GM19240 (cell line): ENCODE measurements around the gene MCRIP1.

Experiments
- DNase-seq: peaks from one replicate; pipeline ENCODE4 v3.0.0; 2011; ENCODE audit warnings: low spot score; ENCODE audit not compliant: insufficient read length

Gene MCRIP1

DNA sequence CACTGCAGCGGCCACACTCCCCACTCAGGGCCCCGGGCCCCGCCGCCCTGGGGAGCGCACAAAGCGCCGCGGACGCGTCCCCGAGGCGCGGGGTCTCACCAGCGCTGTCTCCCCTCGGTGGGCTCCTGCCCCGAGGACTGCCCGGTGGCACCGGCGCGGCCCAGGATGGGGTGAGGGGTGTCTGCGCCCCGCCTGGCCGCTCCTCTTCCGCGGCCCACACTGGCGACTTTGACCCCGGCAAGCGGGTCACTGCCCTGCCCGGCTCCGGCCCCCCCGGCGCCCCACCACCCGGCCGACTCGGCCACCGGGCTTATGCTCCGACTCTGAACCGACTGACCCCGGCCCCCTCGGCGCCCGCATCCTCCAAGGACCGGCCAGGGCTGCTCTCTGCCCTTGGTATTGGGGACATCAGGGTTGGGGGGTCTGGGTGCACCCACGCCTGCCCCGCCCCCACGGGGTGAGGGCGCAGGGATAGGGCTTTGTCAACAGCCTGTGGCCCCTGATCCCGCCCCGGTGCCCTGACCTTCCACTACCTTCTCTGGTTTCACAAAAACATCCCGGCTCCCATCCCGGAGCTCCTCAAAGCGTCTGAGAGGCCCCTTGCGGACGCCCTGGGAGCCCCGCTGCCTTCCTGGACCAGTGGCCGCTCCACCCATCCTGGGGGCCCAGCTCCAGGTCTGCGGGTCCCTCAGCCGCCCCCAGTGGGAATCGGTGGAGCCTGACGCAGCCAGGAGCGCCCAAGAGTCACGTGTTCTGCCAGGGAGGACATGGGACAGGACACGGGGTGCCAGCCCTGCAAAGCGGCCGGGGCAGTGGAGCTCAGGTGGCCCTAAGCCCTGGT lies 28.3 kb downstream of the MCRIP1 start:
- DNase-seq: no peak

DNA sequence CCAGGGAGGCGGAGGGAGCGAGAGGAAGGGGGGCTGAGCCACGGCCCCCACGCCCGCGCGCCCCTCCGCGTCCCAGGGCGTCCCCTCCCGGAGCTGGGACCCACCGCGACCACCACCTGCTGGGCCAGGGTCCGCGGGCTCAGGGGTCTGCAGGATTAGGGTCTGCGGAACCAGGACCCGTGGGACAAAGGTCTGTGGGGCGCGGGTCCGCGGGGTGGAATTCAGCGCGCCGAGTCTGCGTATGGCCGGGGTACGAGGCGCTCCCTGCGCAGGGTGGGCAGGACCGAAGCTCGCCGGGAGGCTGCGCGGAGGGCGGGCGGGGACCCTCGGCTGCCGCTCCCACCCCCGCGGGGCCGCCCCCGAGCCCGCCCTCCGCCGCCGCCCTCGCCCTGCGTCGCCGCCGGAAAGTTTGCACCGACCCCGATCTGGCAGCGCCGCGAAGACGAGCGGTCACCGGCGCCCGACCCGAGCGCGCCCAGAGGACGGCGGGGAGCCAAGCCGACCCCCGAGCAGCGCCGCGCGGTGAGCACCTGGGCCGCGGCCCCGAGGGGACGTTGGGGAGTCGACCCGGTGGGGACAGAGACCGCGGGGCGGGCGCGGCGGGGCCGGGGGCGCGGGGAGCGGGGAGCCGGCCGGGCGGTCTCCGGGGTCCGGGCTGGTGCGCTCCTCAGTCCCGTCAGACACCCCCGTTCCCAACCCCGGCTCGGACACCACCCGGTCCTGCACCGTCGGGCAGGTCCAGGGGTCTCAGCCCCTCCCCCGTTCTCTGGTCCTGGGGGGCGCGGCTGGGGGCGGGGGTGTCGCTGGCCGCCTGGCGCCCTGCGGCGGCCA lies 29.1 kb downstream of the MCRIP1 start, which contains the start of gene GCGR:
Gene GCGR, plus strand, starts transcription at position 423 of the 831 bp plus-strand sequence. CDS start 4,869 bp downstream, outside the sequence.
- DNase-seq: no peak

GRCh38 chr17:81802856-81803643 lies 30.0 kb downstream of the MCRIP1 start:
- DNase-seq: no peak

DNA sequence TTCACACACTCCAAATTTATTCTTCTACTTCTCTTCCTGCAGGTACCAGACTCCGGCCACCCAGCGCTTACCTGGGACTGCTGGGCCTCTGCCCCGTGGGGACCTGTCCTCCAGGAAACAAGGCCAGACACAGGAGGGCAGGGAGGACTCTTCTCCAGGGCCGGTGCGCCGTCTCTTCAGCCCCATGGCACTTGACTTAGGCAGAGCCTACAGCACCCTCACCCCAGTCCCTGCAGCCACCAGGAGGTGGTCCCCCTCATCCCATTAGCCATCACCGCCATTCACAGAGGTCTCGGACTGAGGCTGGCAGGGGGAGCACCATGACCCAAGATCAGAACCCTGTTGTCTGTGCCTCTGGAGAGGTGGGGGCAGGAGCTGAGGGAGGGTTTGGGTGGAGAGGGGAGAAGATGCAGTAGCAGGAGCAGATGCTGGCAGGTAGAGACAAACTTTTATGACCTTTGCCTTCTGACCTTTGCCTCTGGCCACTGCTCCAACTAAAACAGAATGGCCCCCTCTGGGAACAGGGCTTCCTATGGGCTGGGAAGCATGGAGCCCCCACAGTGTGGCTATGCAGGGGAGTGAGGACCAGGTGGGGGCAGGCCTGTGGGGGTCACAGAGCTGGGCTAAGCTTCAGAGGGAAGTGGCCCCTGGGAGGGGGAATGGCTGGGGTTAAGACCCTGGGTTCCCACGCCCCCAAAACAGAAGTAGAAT lies 30.9 kb downstream of the MCRIP1 start:
- DNase-seq: no peak

- DNase-seq: no peak
Measured at GRCh38 chr17:81801327-81801726, 31.8 kb downstream of the MCRIP1 start.

- DNase-seq: no peak
Measured at GRCh38 chr17:81794509-81794908, 38.6 kb downstream of the MCRIP1 start.

DNA sequence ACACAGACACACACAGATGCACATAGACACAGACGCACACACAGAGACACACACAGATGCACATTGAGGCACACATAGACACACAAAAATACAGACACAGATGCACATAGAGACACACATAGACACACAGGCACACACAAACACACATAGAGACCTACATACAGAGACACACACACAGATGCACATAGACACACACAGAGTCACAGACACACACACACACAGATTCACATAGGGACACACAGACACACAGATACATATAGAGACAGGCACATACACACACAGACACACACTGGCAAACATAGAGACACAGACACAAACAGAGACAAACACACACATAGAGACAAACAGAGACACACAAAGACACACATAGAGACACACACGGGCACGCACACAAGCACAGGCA lies 39.0 kb downstream of the MCRIP1 start:
- DNase-seq: no peak

DNA sequence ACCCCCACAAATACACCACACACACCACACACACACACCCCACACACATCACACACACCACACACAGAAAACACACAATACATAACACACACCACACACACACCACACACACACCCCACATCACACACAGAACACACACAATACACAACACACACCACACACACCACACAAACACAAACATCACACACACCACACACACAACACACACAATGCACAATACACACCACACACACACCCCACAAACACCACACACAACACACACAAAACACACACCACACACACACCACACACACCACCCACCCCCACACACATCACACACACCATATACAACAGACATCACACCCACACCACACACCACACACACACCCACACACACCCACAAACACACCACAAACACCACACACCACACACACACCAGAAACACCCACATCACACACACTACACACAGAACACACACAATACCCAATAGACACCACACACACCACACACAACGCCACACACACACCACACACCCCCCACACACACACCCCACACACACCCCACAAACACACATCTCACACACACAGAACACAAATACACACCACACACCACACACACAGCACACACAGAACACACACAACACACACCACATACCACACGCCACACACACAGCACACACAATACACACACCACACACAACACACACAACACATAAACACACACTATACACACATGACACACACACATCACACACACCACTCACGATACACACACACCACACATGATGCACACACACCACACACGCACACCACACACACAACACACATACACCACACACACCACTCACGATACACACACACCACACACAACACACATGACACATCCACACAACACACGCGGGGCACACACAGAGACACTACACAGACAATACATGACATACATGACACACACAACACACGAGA lies 40.1 kb downstream of the MCRIP1 start:
- no peak for DNase-seq
